ENCODE results near the gene TPD52L1.

- TF ChIP-seq CTCF (IDR thresholded peaks at IDR 0.05): no peak
- no peak for TF ChIP-seq POLR2A (IDR thresholded peaks at IDR 0.05)
Observed at GRCh38 chr6:125254321-125254720, 100.7 kb downstream of the TPD52L1 start.

All from testis (tissue), 2 donors.